ENCODE results near the gene NOL6.
"Not testable (repeated sequence)": the region's sequence is repeated elsewhere in the genome, so short reads cannot be mapped to it uniquely, and the experiment has no call there.

The NOL6 gene

DNA sequence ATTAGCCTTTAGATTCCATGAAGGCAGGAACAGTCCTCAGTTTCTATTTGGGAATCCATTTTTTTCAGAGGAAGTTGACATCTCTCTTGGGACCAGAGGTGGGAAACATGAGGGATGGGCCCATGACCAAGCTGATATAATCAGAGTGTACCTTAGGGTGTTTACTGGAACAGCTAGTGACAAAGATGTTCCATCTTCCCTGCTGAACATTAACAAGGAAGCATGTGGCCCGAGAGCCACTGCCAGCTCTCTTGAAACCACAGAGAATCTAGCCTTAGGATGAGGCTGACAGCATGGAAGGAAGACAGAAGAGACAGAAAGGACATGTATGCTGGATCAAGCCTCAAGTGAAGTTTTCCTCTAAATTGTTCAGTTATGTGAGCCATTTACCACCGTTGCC, 42.3 kb downstream of the NOL6 start:
- DNase-seq = no peak

DNA sequence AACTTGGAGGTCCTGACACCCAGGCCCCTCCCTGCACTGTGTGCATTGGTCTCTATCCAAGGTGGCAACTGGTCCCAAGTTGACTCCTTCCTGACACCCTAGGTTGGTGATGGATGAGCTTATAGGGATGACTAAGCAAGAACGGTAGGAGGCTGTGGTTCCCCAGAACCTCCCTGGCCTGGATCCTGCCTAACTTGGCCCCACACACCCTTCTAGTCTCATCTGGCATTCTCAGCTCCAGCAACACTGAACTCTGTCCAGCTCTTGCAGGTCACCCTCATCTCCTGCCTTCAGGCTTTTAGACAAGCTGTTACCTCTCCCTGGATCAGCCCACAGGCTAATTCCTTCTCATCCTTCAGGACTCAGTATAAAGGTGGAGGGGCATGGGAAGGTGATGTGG, 42.8 kb downstream of the NOL6 start:
- DNase-seq = no peak

DNA sequence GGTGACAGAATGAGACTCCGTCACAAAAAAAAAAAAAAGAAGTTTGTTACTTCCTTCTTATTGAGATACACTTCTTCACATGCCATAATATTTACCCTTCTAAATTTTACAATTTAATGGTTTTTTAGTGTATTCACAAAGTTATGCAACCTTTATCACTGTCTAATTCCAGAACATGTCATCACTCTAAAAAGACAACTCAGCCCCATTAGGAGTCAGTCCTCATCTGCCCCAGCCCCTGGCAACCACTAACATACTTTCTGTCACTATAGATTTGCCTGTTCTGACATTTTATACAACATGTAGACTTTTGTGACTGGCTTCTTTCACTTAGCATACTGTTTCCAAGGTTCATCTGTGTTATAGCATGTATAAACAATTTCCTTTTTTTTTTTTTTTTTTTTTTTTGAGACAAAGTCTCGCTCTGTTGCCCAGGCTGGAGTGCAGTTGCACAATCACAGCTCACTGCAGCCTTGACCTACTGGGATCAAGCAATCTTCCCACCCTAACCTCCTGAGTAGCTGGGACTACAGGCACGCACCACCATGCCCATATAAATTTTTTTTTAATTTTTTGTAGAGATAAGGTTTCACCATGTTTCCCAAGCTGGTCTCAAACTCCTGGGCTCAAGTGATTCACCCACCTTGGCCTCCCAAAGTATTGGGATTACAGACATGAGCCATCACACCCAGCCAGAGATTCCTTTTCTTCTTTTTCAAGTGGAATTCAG, 44.3 kb downstream of the NOL6 start:
- no peak for DNase-seq

DNA sequence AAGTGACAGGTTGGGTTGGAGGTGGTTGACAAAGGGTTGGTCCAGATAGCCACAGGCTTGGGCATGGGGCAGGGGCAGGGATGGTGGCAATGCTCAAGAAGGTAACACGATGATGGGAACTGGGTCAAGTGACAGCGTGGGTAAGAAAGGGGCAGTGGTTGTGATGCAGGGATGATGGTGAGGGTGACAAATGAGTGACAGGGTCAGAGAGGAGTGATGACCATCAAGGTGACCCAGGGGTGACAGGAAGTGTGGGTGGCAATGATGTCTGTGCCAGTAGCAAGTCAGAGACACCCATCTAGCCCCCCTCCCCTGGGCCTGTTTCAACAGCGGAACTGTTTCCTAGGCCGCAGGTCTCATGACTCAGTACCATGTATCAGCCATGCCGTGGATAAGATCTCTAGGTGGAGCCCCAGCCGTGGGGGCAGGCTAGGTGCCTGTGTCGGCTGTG, 46.9 kb downstream of the NOL6 start:
- no peak for DNase-seq

- DNase-seq = peak; percentile 11
These were observed 48.6 kb downstream of the NOL6 start for GRCh38 chr9:33425128-33425533.

GRCh38 chr9:33424492-33424891, 49.2 kb downstream of the NOL6 start:
- not testable (repeated sequence) for DNase-seq

DNA sequence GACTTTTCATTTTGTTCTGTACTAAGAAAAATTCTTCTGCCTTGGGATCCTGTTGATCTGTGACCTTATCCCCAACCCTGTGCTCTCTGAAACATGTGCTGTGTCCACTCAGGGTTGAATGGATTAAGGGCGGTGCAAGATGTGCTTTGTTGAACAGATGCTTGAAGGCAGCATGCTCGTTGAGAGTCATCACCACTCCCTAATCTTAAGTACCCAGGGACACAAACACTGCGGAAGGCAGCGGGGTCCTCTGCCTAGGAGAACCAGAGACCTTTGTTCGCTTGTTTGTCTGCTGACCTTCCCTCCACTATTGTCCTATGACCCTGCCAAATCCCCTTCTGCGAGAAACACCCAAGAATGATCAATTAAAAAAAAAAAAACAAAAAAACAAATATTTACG, 49.7 kb downstream of the NOL6 start:
- DNase-seq = not testable (repeated sequence)

DNA sequence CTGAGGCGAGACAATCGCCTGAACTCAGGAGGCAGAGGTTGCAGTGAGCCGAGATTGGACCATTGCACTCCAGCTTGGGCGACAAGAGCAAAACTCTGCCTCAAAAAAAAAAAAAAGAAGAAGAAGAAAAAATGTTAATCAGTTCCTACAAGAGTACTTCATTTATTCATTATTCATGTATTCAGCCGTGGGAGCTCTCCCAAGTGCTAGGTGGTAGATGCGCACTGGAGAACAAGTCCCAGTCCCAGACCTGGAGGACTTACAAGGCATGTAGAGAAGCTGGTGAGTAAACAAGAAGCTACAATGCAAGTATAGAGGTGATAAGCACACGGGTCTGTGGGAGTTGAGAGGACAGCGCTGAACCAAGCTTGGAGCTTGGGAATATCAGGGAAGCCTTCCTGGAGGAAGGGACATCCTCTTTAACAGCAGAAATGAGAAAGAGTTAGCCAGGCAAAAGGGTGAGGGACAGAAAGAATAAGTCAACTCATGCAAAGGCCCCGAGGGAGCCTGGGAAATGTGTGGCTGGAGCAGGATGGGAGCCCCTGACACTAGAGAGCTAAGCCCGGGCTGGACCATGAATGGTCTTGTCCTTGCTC, 53.9 kb downstream of the NOL6 start:
- DNase-seq = no peak

DNA sequence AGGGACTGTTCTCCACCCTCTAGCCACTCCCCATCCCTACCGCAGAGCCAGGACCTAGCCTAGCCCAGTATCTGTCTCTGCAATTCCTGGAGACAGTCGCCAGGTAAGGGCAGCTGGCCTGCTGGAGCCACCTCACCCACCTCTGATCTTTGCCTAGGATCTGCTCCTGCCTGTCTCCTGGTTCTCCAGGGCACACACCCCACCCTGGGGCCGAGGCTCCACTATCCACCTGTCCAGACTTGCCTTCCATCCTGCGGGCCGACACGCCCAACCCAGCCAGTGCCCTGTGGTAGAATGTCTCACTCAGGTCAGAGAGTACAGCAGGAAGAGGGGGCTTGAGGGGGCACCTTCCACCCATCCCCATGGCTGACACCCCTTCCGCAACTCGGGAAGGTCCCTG, 55.6 kb downstream of the NOL6 start:
- no peak for DNase-seq

- no peak for DNase-seq
These were observed 56.7 kb downstream of the NOL6 start for GRCh38 chr9:33416996-33417395.

- peak; percentile 77 for DNase-seq
These were observed 58.2 kb downstream of the NOL6 start for GRCh38 chr9:33415501-33416038.

DNA sequence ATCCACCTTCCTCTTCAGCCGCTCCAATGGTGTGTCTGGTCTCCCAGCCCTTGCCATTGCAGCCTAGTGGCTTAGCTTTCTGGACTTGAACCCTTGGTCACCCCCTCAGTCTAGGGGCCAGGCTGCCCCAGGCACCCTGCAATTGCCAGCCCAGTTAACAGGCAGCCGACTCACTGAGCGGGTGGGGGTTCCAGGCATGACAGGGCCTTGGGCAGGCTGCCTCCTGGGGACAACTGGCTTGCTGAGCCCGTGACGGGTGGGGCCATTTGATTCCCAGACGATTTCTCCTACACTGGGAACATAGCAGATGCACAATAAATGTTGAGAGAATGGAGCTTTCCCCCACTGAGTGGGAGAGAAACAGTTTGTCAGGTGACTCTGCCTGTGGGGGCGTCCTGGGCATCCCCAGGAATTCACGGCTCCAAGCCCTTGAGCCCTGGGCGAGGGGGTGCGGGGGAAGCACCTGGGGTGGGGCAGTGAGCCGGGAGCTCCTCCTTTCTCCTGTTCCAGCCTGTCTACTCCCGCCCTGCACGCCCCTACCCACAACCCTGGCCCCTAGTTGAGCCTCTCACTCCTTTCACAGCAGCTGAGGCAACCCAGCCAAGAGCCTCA, 58.7 kb downstream of the NOL6 start:
- no peak for DNase-seq

DNA sequence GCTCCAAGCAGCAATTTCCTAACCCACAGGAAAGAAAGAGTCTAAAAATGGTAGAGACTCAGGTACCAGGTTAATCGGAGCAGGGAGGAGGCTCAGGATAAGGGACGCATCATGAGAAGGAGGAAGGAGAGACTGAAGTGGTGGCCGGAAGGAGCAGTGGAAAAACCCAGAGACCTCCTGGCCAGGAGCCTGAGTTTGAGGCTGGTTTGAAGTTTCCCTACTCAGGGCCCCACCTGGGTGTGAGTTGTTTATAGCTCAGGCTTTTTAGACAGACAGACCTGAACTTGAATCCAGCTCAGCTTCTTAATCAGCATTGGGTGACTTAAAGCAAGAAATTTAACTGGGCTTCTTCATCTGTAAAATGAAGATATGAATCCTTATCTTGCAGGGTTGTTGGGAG, 59.5 kb downstream of the NOL6 start:
- DNase-seq = no peak

Data from NCI-H774 (cell line).